Panc1 (cell line): ENCODE results near the gene LGI4. TPM values are rescaled to one million over a fixed set of nuclear protein-coding genes. Genes with fewer than 3 reads are reported as not detected.
A peak's percentile ranks its signal among the peaks of the same experiment; 100 is the strongest.

Experiments
- ATAC-seq: fragments of 200-7000 bp; cut with Tn5 transposase; 2 replicates; pipeline ENCODE4 v1.9.1; 2020; ENCODE audit warnings: mild to moderate bottlenecking, moderate library complexity
- BruUV-seq: library from RNA; stranded (reverse); fragments of 400-500 nt; replicated peaks from 2 replicates; lab custom pipeline; 2021; lab: Mats Ljungman, UMichigan
- CTCF ChIA-PET: fragments of 300-600 bp; sonication (Branson Sonifier 250); formaldehyde crosslinking; loops from one replicate; lab custom pipeline; 2022; ENCODE audit warnings: antibody characterized with exemption; lab: Charles Lee
- POLR2A ChIA-PET: fragments of 300-600 bp; sonication (Branson Sonifier 250); formaldehyde crosslinking; loops from one replicate; lab custom pipeline; 2022; ENCODE audit warnings: antibody characterized with exemption; lab: Charles Lee
- DNase-seq: peaks from one replicate; pipeline ENCODE4 v3.0.0-alpha.2; 2010; ENCODE audit warnings: low read depth, low spot score
- H3K27ac ChIP-seq: 2 replicates; pipeline ENCODE4 v1.5.1; 2011; ENCODE audit warnings: mild to moderate bottlenecking, low read length, inconsistent platforms
- H3K27me3 ChIP-seq: fragments of 200-500 bp; sonication (Bioruptor generic); 2 replicates; pipeline ENCODE4 v1.6.0; 2014; ENCODE audit warnings: low read length, inconsistent platforms; ENCODE audit not compliant: control insufficient read depth, insufficient read depth
- H3K36me3 ChIP-seq: fragments of 200-500 bp; sonication (Bioruptor generic); 2 replicates; pipeline ENCODE4 v1.5.1; 2014; ENCODE audit warnings: inconsistent platforms, mild to moderate bottlenecking, low read length, moderate library complexity; ENCODE audit not compliant: control insufficient read depth, insufficient read depth
- H3K4me1 ChIP-seq: 2 replicates; pipeline ENCODE4 v1.5.1; 2011; ENCODE audit warnings: inconsistent platforms, mild to moderate bottlenecking, low read length, moderate library complexity; ENCODE audit not compliant: control insufficient read depth, insufficient read depth
- H3K4me3 ChIP-seq, 2 experiments: 2 replicates each; pipeline ENCODE4 v1.5.1; 2011 to 2012; ENCODE audit warnings: low read depth in 2 of 2, low read length in 2 of 2, mild to moderate bottlenecking in 2 of 2, inconsistent platforms in 1 of 2, moderate library complexity in 1 of 2
- H3K9me3 ChIP-seq: fragments of 200-500 bp; sonication (Bioruptor generic); 2 replicates; pipeline ENCODE4 v1.5.1; 2014; ENCODE audit warnings: low read depth, mild to moderate bottlenecking, inconsistent platforms, low read length, moderate library complexity; ENCODE audit not compliant: control insufficient read depth, insufficient read depth
- POLR2AphosphoS5 ChIP-seq: IDR thresholded peaks from 2 replicates; pipeline ENCODE4 v1.6.1; 2012; ENCODE audit warnings: mild to moderate bottlenecking, low read depth, low read length, moderate library complexity
- REST ChIP-seq, 2 experiments: IDR thresholded peaks; 2 replicates each; pipeline ENCODE4 v1.6.1; 2011 to 2012; ENCODE audit warnings: low read depth in 2 of 2, control low read depth in 1 of 2, low read length in 1 of 2, mild to moderate bottlenecking in 1 of 2, moderate library complexity in 1 of 2; ENCODE audit not compliant: insufficient read depth in 1 of 2
- SIN3A ChIP-seq: IDR thresholded peaks from 2 replicates; pipeline ENCODE4 v1.6.1; 2012; ENCODE audit warnings: low read depth, mild to moderate bottlenecking, low read length, moderate library complexity, borderline replicate concordance; ENCODE audit not compliant: insufficient read depth
- TCF7L2 ChIP-seq: IDR thresholded peaks from 2 replicates; pipeline ENCODE4 v1.6.1; 2011; ENCODE audit warnings: mild to moderate bottlenecking, low read depth, low read length, inconsistent platforms
- in situ Hi-C: cut with HindIII; loops from 2 replicates; pipeline ENCODE4 v1.10.0; 2016; ENCODE audit warnings: low sequenced_read_pairs, low pct_unique_long_range_greater_than_20kb
- intact Hi-C: fragments of 100-400 bp; cut with micrococcal nuclease; formaldehyde crosslinking; loops from one replicate; pipeline ENCODE4 v1.10.0; 2022; ENCODE audit not compliant: unreplicated experiment
- total RNA-seq: library from RNA; stranded (reverse); gene quantifications from one replicate; pipeline ENCODE4 v1.2.1, GENCODE V29; 2021; ENCODE audit not compliant: unreplicated experiment
- TF ChIP-seq, protein P1 (sequence below): fragments of 450-650 bp; IDR thresholded peaks from 2 replicates; pipeline ENCODE4 v1.5.1; 2017; ENCODE audit warnings: mild to moderate bottlenecking

The LGI4 gene
- total RNA-seq, 1 experiment from 2014 or later = 0.18 TPM

DNA sequence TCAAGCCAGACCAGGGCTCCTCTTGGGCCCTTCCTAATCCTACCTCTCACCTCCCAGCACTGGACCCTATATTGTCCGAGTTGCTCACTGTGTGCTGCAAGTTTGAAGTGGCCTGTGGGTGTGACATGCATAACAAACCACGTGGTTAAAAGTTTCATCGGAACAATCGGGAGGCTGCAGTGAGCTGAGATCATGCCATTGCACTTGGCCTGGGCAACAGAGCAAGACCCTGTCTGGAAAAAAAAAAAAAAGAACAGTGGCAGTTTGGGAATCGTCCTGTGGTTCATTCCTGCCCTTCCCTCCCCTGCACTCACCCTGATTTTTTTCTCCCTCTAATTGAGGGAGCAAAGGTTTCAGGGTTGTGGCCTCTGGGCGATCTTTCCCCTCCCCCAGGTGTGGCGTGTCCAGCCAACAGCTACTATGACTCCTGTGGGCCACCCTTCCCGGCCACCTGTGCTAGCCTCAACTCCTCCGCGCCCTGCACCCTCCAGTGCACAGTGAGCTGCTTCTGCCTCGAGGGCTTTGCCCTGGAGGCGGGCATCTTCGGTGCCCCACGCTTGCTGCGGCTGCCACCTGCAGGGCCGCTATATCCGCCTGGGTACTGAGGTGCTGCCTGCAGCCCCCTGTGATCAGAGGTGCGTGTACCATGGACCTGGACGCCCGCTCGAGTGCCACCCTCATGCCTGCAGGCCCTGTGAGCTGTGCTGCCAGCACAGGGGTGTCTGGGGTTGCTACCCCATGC, 35.5 kb downstream of the LGI4 start:
- TF ChIP-seq SIN3A = no peak
- no peak for TF ChIP-seq POLR2AphosphoS5
- TF ChIP-seq TCF7L2 = no peak
- TF ChIP-seq REST (IDR thresholded peaks at IDR 0.05; ENCODE audit: insufficient read depth in 1 of 2, low read depth in 2 of 2, low read length in 1 of 2) = no peak
- TF ChIP-seq, protein P1, sequence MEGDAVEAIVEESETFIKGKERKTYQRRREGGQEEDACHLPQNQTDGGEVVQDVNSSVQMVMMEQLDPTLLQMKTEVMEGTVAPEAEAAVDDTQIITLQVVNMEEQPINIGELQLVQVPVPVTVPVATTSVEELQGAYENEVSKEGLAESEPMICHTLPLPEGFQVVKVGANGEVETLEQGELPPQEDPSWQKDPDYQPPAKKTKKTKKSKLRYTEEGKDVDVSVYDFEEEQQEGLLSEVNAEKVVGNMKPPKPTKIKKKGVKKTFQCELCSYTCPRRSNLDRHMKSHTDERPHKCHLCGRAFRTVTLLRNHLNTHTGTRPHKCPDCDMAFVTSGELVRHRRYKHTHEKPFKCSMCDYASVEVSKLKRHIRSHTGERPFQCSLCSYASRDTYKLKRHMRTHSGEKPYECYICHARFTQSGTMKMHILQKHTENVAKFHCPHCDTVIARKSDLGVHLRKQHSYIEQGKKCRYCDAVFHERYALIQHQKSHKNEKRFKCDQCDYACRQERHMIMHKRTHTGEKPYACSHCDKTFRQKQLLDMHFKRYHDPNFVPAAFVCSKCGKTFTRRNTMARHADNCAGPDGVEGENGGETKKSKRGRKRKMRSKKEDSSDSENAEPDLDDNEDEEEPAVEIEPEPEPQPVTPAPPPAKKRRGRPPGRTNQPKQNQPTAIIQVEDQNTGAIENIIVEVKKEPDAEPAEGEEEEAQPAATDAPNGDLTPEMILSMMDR = no peak
- intact Hi-C loops = loop anchor here (10.0 kb wide), 1 partner anchor 55 kb away; the partner anchor contains the start of gene HPN
- ChIA-PET CTCF (interaction anchor here (0.6 kb wide), 1 partner anchor 126 kb away, joined by 7 read pairs; no protein-coding TSS in a partner anchor), POLR2A (no interaction called here)
- Histone ChIP-seq H3K4me1 (no peaks in the 10 kb centered on the region), H3K27me3 (no peaks in the 10 kb centered on the region), H3K36me3 (no peaks in the 10 kb centered on the region), H3K27ac (no peak overlapping the region), H3K9me3 (no peaks in the 10 kb centered on the region), H3K4me3 (no peak overlapping the region)
- no peak for DNase-seq
- peak; percentile 48 for ATAC-seq
- BruUV-seq = no TSS peak
- in situ Hi-C loops = no loop called here

DNA sequence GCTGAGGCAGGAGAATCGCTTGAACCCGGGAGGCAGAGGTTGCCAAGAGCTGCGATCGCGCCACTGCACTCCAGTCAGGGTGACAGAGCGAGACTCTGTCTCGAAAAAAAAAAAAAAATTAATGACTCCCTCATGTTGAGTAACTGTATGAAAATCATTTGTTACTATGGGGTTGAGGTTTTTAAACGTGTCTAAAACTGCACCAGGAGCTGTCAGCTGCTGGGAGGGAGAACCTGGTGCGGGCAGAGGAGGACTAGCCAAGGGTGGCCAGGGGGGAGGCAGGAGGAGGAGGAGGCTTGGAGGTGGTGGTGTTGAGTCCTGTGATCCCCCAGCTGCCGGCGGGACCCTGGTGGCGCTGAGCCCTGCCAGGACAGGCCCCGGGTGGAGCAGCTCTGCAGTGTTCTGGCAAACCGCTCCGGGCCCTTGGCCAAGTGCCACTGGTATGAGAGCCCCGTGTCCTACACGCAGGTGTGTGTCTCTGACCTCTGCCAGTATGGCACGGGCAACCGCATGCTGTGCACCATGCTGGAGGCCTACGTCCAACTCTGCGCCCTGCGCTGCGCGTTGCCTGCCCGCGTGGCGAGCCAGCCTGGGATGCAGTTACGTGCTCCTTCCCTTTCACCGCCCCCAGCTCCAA, 36.3 kb downstream of the LGI4 start:
- DNase-seq (no peak), ATAC-seq (peak; percentile 52; the same call in 1 of the 2 replicates)
- no peaks in the 10 kb centered on the region for H3K36me3 ChIP-seq
- H3K9me3 ChIP-seq = no peaks in the 10 kb centered on the region
- TF ChIP-seq TCF7L2 = no peak
- TF ChIP-seq, protein P1 = no peak
- TF ChIP-seq POLR2AphosphoS5 = no peak
- TF ChIP-seq SIN3A = no peak
- TF ChIP-seq REST (IDR thresholded peaks at IDR 0.05; ENCODE audit: insufficient read depth in 1 of 2, low read depth in 2 of 2, low read length in 1 of 2) = no peak
- POLR2A ChIA-PET = no interaction called here
- no peaks in the 10 kb centered on the region for H3K4me1 ChIP-seq
- in situ Hi-C loops = no loop called here
- H3K4me3 ChIP-seq = no peak overlapping the region
- CTCF ChIA-PET = interaction anchor here (1.0 kb wide), 1 partner anchor 43 kb away, joined by 3 read pairs; no protein-coding TSS in a partner anchor
- no TSS peak for BruUV-seq
- no peak overlapping the region for H3K27ac ChIP-seq
- no peaks in the 10 kb centered on the region for H3K27me3 ChIP-seq
- intact Hi-C loops = loop anchor here (10.0 kb wide), 1 partner anchor 54 kb away; the partner anchor contains the start of gene HPN
